ENCODE results near the gene PTPRM.

PTPRM gene

DNA sequence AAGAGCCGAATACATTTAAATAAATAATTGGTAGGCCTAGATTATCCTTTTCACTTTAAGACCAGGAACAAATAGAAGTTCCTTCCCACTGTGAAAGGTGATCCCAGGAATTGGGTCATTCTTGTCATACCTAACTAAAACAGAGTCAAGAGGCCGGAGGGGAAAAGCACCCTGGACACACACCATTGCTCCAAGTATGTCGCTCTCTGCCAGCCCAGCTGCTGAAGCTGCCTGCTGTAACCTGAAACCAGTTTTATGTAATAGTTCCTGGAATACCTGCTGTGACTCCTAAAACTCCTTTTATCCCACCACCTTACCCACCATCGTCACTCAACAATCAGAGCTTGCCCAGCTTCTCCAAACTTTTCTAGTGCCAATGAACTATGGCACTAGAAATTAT, 217.1 kb downstream of the PTPRM start:
- H3K4me3 Mint-ChIP-seq, result no peak overlapping the region
- peaks cover 22% of the 10 kb centered on the region for H3K9me3 Mint-ChIP-seq
- no peak for TF ChIP-seq CTCF (IDR thresholded peaks at IDR 0.05)
- H3K27me3 Mint-ChIP-seq (ENCODE audit: low read depth, poor library complexity), result peaks cover 4% of the 10 kb centered on the region
- peak overlapping the region; percentile 30 for H3K27ac Mint-ChIP-seq
- no peak for DNase-seq
- peaks cover 23% of the 10 kb centered on the region for H3K36me3 Mint-ChIP-seq (ENCODE audit: low read depth)
- peaks cover 22% of the 10 kb centered on the region for H3K4me1 Mint-ChIP-seq

GRCh38 chr18:7786569-7786968, 219.5 kb downstream of the PTPRM start:
- H3K36me3 Mint-ChIP-seq (ENCODE audit: low read depth), result peaks cover 20% of the 10 kb centered on the region
- peaks cover 4% of the 10 kb centered on the region for H3K27me3 Mint-ChIP-seq (ENCODE audit: low read depth, poor library complexity)
- peaks cover 42% of the 10 kb centered on the region for H3K4me1 Mint-ChIP-seq
- no peak for DNase-seq
- no peak overlapping the region for H3K4me3 Mint-ChIP-seq
- no peak for TF ChIP-seq CTCF (IDR thresholded peaks at IDR 0.05)
- H3K27ac Mint-ChIP-seq, result no peak overlapping the region
- H3K9me3 Mint-ChIP-seq, result peaks cover 22% of the 10 kb centered on the region

DNA sequence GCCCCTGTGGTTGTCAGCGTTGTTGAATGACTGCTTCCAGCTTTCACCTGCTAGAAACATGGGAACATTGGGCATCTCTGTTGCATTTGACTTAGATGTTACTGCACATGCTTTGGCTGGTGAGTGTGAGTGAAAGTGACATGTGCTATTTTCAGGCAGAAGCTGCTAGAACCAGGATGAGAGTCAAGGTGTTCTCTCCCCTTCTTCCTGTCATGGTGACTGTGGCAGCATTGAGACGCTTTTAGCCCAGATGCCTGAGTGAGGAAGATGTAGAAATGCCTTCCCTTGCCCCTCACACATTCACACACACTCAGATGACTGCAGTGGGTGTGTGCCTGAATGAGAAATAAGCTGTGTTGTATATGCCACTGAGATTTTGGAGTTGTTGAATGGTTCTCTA, 220.2 kb downstream of the PTPRM start:
- H3K27me3 Mint-ChIP-seq (ENCODE audit: low read depth, poor library complexity), result no peaks in the 10 kb centered on the region
- no peak for DNase-seq
- peaks cover 22% of the 10 kb centered on the region for H3K9me3 Mint-ChIP-seq
- H3K27ac Mint-ChIP-seq, result peak overlapping the region; percentile 52
- H3K4me3 Mint-ChIP-seq, result no peak overlapping the region
- TF ChIP-seq CTCF (IDR thresholded peaks at IDR 0.05), result no peak
- H3K4me1 Mint-ChIP-seq, result peaks cover 50% of the 10 kb centered on the region
- H3K36me3 Mint-ChIP-seq (ENCODE audit: low read depth), result peaks cover 20% of the 10 kb centered on the region

GRCh38 chr18:7789856-7790552, 222.9 kb downstream of the PTPRM start:
- Mint-ChIP-seq H3K9me3 (peaks cover under 1% of the 10 kb centered on the region), H3K36me3 (ENCODE audit: low read depth) (peaks cover 11% of the 10 kb centered on the region), H3K4me1 (peaks cover 54% of the 10 kb centered on the region), H3K27ac (peak overlapping the region; percentile 96), H3K4me3 (peak overlapping the region; percentile 51), H3K27me3 (ENCODE audit: low read depth, poor library complexity) (peaks cover 2% of the 10 kb centered on the region)
- TF ChIP-seq CTCF (IDR thresholded peaks at IDR 0.05), result peak; percentile 66
- peak; percentile 20 for DNase-seq

DNA sequence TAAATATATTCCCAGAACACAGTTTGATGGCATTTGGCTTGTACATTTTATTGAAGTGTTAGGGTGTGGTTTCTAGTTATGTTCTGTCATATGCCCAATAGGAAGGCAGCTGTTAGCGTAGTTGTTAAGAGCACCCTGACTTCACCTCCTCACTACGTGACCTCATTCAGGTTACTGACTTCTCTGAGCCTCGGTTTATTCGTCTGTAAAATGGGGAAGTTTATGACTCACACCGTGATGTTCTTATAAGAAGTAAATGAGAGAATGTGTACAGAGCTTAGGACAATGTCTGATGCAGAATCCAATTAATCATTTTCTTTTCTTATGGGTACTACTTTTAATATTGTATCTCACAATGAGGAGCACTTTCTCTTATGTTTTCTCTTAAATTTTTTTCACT, 226.0 kb downstream of the PTPRM start:
- Mint-ChIP-seq H3K4me3 (no peak overlapping the region), H3K36me3 (ENCODE audit: low read depth) (peaks cover 6% of the 10 kb centered on the region), H3K9me3 (no peaks in the 10 kb centered on the region), H3K27me3 (ENCODE audit: low read depth, poor library complexity) (peaks cover 5% of the 10 kb centered on the region), H3K27ac (no peak overlapping the region), H3K4me1 (peaks cover 37% of the 10 kb centered on the region)
- TF ChIP-seq CTCF (IDR thresholded peaks at IDR 0.05), result no peak
- no peak for DNase-seq

DNA sequence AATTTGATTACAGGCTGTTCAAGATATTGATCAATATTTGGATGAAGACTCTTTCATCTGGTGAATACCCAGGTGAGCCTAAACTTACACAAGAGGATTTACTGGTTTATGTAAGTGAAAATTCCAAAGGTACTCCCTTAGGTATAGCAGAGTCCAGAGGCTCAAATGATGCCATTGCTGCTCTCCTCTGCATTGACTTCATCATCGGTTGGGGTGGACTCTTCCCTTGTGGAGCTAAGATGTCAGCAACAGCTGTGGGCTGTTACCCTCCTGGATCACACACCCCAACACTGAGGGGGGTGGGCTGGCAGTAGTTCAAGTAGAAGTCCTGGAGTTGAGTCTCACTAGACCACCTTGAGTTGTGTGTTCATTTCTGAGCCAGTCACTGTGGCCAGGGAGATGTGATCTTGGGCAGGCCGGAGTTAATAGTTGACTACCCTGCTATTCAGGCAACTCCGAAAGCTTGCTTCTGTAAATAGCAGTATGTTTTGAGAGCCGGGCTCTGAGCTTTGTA, 236.9 kb downstream of the PTPRM start:
- TF ChIP-seq CTCF (IDR thresholded peaks at IDR 0.05), result no peak
- Mint-ChIP-seq H3K27ac (no peak overlapping the region), H3K27me3 (ENCODE audit: low read depth, poor library complexity) (no peaks in the 10 kb centered on the region), H3K9me3 (no peaks in the 10 kb centered on the region), H3K4me3 (no peak overlapping the region), H3K4me1 (peaks cover 7% of the 10 kb centered on the region), H3K36me3 (ENCODE audit: low read depth) (peaks cover 6% of the 10 kb centered on the region)
- DNase-seq, result no peak
